MM.1S (cell line): ENCODE results near the gene BIRC7.

ENCODE experiments used
- CTCF ChIP-seq: fragments of 300-600 bp; sonication (generic); IDR thresholded peaks from 2 replicates; pipeline ENCODE4 v1.5.1; 2016; ENCODE audit warnings: antibody characterized with exemption, low read length, mixed read lengths
- EZH2 ChIP-seq: fragments of 300-600 bp; sonication (generic); optimal IDR thresholded peaks from 2 replicates; pipeline ENCODE3; 2017; ENCODE audit warnings: low read depth, mild to moderate bottlenecking, antibody characterized with exemption, low read length, mixed read lengths

GRCh38 chr20:63227260-63227659, 8.4 kb upstream of the BIRC7 start:
- TF ChIP-seq EZH2, result no peak
- no peak for TF ChIP-seq CTCF
